ENCODE data around the gene DDAH1. TPM values are rescaled to one million over a fixed set of nuclear protein-coding genes. Genes with fewer than 3 reads are reported as not detected.

The DDAH1 gene
- total RNA-seq, 1 experiment from 2014 or later = 22.8 TPM

GRCh38 chr1:85356130-85356529 is 108.8 kb downstream of the DDAH1 start (continued):
- TF ChIP-seq TEAD1 (CRISPR knock-in tag; IDR thresholded peaks at IDR 0.05) (no peak), CTCF (IDR thresholded peaks at IDR 0.05) (no peak)

- CTCF ChIA-PET = no interaction called here
- ATAC-seq = no peak
Measured at GRCh38 chr1:85352055-85352454, 112.9 kb downstream of the DDAH1 start.

More at GRCh38 chr1:85352055-85352454, 112.9 kb downstream of the DDAH1 start:
- Mint-ChIP-seq H3K4me3 (no peak overlapping the region), H3K27me3 (ENCODE audit: low read depth) (no peaks in the 10 kb centered on the region), H3K4me1 (peaks cover 14% of the 10 kb centered on the region), H3K9me3 (peaks cover 3% of the 10 kb centered on the region; the same call in 1 of the 2 replicates), H3K36me3 (peaks cover 6% of the 10 kb centered on the region; the same call in 1 of the 2 replicates), H3K27ac (no peak overlapping the region)
- DNase-seq (ENCODE audit: low spot score) = no peak
- POLR2A ChIA-PET = no interaction called here
- TF ChIP-seq ESRRA (CRISPR knock-in tag; IDR thresholded peaks at IDR 0.05; ENCODE audit: borderline replicate concordance) (no peak), ZSCAN18 (CRISPR knock-in tag; IDR thresholded peaks at IDR 0.05) (no peak), HMGXB4 (CRISPR knock-in tag; IDR thresholded peaks at IDR 0.05) (no peak), MLX (CRISPR knock-in tag; IDR thresholded peaks at IDR 0.05) (no peak), CTCF (IDR thresholded peaks at IDR 0.05) (no peak), KAT7 (CRISPR knock-in tag; IDR thresholded peaks at IDR 0.05; ENCODE audit: borderline replicate concordance) (no peak), E2F5 (CRISPR knock-in tag; IDR thresholded peaks at IDR 0.05) (no peak), ZMAT4 (CRISPR knock-in tag; IDR thresholded peaks at IDR 0.05) (no peak), CDX4 (CRISPR knock-in tag; IDR thresholded peaks at IDR 0.05; ENCODE audit: borderline replicate concordance) (no peak), ATF1 (CRISPR knock-in tag; IDR thresholded peaks at IDR 0.05) (no peak), NR3C1 (CRISPR knock-in tag; conservative IDR thresholded peaks at IDR 0.05; ENCODE audit: low read depth) (no peak)

All from WTC11 (cell line).